ENCODE data around the gene ZFPM1.

Gene ZFPM1

GRCh38 chr16:88424587-88425235 is 28.4 kb upstream of the ZFPM1 start:
- TF ChIP-seq CTCF (IDR thresholded peaks at IDR 0.05), result no peak
- H3K27ac ChIP-seq, result no peak overlapping the region

- no peak for TF ChIP-seq ZFX (IDR thresholded peaks at IDR 0.05; ENCODE audit: borderline replicate concordance)
- no peak overlapping the region for H3K27ac ChIP-seq
These were observed 27.1 kb upstream of the ZFPM1 start for GRCh38 chr16:88426018-88426417.

GRCh38 chr16:88427376-88427775 is 25.7 kb upstream of the ZFPM1 start:
- TF ChIP-seq ZFX (IDR thresholded peaks at IDR 0.05; ENCODE audit: borderline replicate concordance) (no peak), CTCF (IDR thresholded peaks at IDR 0.05) (no peak)
- no peak overlapping the region for H3K27ac ChIP-seq

- no peak for TF ChIP-seq CTCF (IDR thresholded peaks at IDR 0.05)
- TF ChIP-seq ZFX (IDR thresholded peaks at IDR 0.05; ENCODE audit: borderline replicate concordance), result no peak
- H3K27ac ChIP-seq, result no peak overlapping the region
These were observed 24.9 kb upstream of the ZFPM1 start for GRCh38 chr16:88428156-88428555.

GRCh38 chr16:88428616-88429386 is 24.3 kb upstream of the ZFPM1 start:
- no peak overlapping the region for H3K27ac ChIP-seq
- TF ChIP-seq ZFX (IDR thresholded peaks at IDR 0.05; ENCODE audit: borderline replicate concordance) (no peak), CTCF (IDR thresholded peaks at IDR 0.05) (0 out of 2 replicates have a peak, but pooled peaks have one; percentile 5)

GRCh38 chr16:88429387-88430184 is 23.5 kb upstream of the ZFPM1 start:
- TF ChIP-seq ZFX (IDR thresholded peaks at IDR 0.05; ENCODE audit: borderline replicate concordance) (no peak), CTCF (IDR thresholded peaks at IDR 0.05) (no peak)
- no peak overlapping the region for H3K27ac ChIP-seq

GRCh38 chr16:88430185-88430523 is 22.9 kb upstream of the ZFPM1 start:
- H3K27ac ChIP-seq, result no peak overlapping the region
- no peak for TF ChIP-seq ZFX (IDR thresholded peaks at IDR 0.05; ENCODE audit: borderline replicate concordance)
- no peak for TF ChIP-seq CTCF (IDR thresholded peaks at IDR 0.05)

Measured in 22Rv1 (cell line).